Amniotic stem cell (primary cell): ENCODE data around the gene HAS3.
"Not testable (repeated sequence)": the region's sequence is repeated elsewhere in the genome, so short reads cannot be mapped to it uniquely, and the experiment has no call there.

Source experiments
- DNase-seq: peaks from one replicate; lab custom pipeline; 2025; lab: John Stamatoyannopoulos, UW

HAS3 gene, protein sequence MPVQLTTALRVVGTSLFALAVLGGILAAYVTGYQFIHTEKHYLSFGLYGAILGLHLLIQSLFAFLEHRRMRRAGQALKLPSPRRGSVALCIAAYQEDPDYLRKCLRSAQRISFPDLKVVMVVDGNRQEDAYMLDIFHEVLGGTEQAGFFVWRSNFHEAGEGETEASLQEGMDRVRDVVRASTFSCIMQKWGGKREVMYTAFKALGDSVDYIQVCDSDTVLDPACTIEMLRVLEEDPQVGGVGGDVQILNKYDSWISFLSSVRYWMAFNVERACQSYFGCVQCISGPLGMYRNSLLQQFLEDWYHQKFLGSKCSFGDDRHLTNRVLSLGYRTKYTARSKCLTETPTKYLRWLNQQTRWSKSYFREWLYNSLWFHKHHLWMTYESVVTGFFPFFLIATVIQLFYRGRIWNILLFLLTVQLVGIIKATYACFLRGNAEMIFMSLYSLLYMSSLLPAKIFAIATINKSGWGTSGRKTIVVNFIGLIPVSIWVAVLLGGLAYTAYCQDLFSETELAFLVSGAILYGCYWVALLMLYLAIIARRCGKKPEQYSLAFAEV

DNA sequence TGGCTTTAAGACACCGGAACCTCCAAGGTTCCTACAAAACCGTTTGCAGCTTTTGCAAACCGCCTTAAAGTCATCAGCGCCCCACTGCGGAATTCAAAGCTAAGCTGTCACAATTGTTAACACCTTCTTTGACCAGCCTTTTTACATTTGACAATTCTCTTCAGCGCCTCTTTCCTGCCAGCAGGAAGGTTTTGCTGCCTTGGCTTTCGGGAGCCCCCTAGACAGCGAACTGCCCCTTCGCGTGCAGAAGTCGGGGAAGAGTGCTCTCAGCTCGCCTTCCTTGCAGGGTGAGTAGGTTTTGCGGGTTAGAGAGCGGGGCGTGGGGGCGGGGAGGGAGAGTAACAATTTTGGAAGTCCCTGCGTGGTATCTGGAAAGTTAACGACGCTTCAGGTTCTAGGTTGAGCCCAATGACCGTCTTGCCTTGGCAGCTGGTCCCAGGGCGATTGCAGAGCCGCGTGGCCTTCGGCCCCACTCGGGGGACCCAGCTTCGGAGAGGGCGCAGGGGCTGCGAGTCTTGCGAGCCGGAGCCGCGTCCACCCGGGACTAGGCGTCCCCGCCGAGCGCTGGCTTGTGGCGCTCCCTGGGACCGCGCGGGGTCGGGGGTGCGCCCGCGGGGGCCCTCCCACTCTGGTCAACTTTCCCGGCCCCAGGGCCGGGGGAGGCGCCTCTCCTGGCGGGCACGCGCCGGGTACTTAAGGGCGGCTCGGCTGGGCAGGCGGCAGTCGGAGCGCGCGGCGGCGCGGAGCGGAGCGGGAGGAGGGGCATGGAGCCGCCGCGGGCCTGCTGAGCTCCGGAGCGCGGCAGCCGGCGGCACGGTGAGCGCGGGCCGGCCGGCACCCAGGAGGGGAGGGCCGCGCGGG is at the start of gene HAS3:
TSS of gene HAS3 (plus strand) at position 153 of the 861 bp plus-strand sequence. CDS start 3,743 bp downstream, outside the sequence.
- DNase-seq = no peak

GRCh38 chr16:69055980-69056379 is 49.5 kb upstream of the HAS3 start:
- DNase-seq = no peak

GRCh38 chr16:69056421-69056820 is 49.0 kb upstream of the HAS3 start:
- no peak for DNase-seq

- DNase-seq = no peak
Observed at GRCh38 chr16:69057400-69058378, 47.8 kb upstream of the HAS3 start.

GRCh38 chr16:69063491-69063890 is 42.0 kb upstream of the HAS3 start:
- not testable (repeated sequence) for DNase-seq

DNA sequence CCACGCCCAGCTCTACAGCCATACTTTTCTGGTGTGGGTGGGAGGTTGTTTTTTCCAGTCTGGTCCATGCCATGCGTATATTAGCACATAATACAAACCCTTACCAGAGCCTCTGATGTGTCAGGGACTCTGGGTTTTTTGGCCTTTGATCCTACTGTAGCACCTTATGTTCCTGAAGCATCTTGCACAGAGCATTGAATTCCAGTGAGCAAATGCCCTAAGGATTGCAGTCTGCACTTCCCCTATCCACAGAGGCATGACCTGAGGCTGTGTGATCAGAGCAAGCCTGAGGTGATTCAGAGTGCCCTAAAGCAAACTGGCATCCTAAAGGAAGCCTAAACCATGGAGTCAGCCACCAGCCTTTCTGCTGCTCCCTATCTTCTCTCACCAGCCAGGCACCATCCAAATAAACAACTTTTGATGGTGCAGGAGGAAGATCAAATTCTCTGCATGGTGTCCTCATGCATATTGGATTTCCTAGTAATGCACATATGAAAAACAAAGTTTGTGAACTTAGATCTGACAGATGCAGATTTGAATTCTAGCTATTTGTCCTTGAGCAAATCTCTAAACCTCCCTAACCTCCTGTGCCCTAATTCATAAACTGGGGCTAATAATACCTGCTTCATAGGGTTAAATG is 41.2 kb upstream of the HAS3 start:
- no peak for DNase-seq

- DNase-seq = no peak
Observed at GRCh38 chr16:69064764-69065313, 40.6 kb upstream of the HAS3 start.

DNA sequence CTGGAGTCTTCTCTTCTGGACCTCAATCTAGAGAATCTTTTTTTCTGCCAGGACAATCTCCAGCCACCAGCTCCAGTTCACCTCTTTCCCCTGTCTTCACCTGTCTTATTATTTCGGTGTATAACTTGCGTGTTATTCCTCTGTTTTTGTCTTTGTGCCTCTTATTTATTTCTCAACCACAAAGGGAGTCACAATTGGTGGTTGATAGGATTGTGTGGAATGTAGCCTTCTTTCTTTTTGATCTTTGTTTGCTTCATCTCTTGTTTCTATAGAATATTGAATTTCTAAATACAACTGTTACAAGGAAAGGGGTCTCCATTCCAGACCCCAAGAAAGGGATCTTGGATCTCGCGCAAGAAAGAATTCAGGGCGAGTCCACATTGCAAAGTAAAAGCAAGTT is 35.9 kb upstream of the HAS3 start:
- no peak for DNase-seq

DNA sequence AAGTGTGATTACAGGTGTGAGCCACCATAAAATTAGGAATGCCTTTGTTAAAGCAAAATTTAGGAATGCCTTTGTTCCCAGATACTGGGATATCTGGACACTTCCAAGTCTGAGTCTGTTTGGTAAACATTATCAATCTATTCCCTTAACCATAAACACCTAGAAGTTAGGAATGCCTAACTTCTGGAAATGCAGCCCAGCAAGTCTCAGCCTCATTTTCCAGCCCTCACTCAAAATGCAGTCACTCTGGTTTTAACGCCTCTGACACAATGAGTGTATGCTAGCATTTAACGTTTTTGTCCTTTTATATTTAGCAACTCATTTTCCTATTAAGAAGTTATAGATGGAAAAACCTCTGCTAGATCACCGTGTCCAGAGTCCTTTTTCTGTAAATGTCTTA is 34.4 kb upstream of the HAS3 start:
- DNase-seq = no peak

- no peak for DNase-seq
Observed at GRCh38 chr16:69072640-69072974, 32.8 kb upstream of the HAS3 start.

DNA sequence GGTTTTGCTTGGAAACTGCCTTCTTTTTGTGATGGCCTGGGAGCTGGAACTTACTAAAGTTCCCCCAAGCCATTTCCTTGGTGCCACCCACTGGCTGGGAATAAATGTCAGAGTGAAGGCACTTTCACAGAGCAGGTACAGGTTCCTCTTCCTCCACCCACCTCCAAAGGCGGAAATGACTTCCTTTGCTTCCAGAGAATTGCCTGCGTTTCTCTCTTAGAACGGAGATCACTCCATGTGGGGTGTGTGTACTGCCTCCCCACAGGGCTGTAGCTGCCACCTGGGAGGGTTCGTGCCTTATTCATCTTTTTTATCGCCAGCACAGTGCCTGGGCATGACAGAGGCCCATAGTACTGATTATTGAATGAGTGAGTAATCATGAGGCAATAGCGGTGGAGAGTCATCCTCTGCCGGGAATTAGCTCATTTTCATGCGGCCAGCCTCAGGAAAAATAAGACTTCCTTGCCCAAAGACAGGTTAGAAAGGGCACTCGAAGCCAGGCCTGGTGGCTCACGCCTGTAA is 32.2 kb upstream of the HAS3 start:
- peak; percentile 73 for DNase-seq

- DNase-seq = peak; percentile 38
Observed at GRCh38 chr16:69077251-69077650, 28.2 kb upstream of the HAS3 start.

- no peak for DNase-seq
Observed at GRCh38 chr16:69078073-69078472, 27.4 kb upstream of the HAS3 start.

DNA sequence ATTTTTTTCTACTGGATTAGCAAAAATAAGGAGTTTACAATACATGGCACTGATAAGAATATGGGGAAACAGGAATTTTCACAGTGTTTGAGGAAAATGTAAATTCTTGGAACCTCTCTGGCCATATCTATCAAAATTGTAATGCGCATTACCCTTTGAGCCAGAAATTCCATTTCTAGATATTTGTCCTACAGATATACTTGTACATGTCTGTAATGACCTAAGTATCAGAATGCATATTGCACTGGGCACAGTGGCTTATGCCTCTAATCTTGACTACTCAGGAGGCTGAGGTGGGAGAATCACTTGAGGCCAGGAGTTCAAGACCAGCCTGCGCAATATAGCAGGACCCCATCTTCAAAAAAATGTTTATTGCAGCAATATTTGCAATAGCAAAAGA is 25.8 kb upstream of the HAS3 start:
- DNase-seq = no peak

GRCh38 chr16:69083306-69083941 is 22.0 kb upstream of the HAS3 start:
- no peak for DNase-seq

DNA sequence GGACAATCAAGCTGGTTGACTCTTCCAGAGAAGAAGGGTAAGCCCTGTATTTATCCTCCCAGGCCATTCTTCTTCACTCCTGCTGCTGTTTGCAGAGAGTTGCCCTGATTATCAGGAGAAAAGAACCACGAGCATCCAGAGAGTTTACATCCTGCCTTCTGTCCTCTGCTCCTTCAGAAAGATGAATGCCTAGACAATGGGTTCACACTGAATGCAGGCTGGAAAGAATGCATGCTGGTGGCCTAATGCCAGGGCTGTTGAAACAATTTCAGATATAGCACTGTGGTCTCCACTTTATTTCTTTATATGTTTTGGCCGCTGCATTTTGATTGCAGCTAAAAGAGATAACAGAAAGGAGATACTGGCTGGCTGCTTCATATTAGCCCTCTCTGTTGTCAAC is 21.2 kb upstream of the HAS3 start:
- no peak for DNase-seq

- DNase-seq = no peak
Observed at GRCh38 chr16:69085032-69085695, 20.3 kb upstream of the HAS3 start.

- DNase-seq = no peak
Observed at GRCh38 chr16:69087161-69087581, 18.3 kb upstream of the HAS3 start.

DNA sequence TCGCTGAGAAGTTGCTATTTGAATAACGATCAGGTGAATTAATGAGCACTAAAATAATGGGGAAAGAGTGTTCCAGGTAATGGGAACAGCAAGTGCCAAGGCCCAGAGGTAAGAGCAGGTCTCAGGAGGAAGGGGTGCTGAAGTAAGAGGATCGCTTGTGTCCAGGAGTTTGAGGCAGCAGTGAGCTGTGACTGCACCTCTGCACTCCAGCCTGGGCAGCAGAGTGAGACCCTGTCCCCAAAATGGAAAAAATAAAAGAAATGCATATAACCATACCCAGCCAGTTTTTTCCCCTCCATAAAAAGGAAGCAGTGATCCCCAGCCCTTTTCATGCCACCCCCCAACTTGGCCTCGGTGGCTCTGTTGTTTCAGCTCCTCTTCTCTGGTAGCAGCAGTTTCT is 16.8 kb upstream of the HAS3 start:
- no peak for DNase-seq
